Kidney epithelial cell (primary cell): ENCODE results near the gene KIRREL1. TPM values are rescaled to one million over a fixed set of nuclear protein-coding genes. Genes with fewer than 3 reads are reported as not detected.

Source experiments
- DNase-seq: peaks from one replicate; pipeline ENCODE4 v3.0.0-alpha.2; 2010; ENCODE audit warnings: low read depth
- H3K27me3 ChIP-seq: 2 replicates; pipeline ENCODE4 v1.6.0; 2011; ENCODE audit warnings: low read length; ENCODE audit not compliant: control insufficient read depth, insufficient read depth
- H3K36me3 ChIP-seq: 2 replicates; pipeline ENCODE4 v1.5.1; 2011; ENCODE audit warnings: low read length; ENCODE audit not compliant: control insufficient read depth, insufficient read depth
- H3K4me3 ChIP-seq: 2 replicates; pipeline ENCODE4 v1.5.1; 2011; ENCODE audit warnings: low read depth, mild to moderate bottlenecking, control low read depth, low read length
- CTCF ChIP-seq: IDR thresholded peaks from 2 replicates; pipeline ENCODE4 v1.5.1; 2011; ENCODE audit warnings: mild to moderate bottlenecking, moderate library complexity, low read length, control low read depth, inconsistent platforms; ENCODE audit not compliant: insufficient read depth, poor library complexity, severe bottlenecking
- total RNA-seq: library from RNA; depleted of rRNA; stranded (reverse); fragments of >200 nt; gene quantifications from 2 replicates; pipeline ENCODE4 v1.2.3, GENCODE V29; 2015

The KIRREL1 gene
- total RNA-seq, 1 donor from 2014 or later: 119 TPM

GRCh38 chr1:158056498-158056897, 63.1 kb downstream of the KIRREL1 start:
- no peaks in the 10 kb centered on the region for H3K36me3 ChIP-seq
- H3K4me3 ChIP-seq: no peak overlapping the region
- no peak for TF ChIP-seq CTCF
- no peaks in the 10 kb centered on the region for H3K27me3 ChIP-seq
- DNase-seq: no peak

- no peaks in the 10 kb centered on the region for H3K36me3 ChIP-seq
- H3K27me3 ChIP-seq: no peaks in the 10 kb centered on the region
- no peak for DNase-seq
- no peak overlapping the region for H3K4me3 ChIP-seq
- no peak for TF ChIP-seq CTCF
These were observed 65.0 kb downstream of the KIRREL1 start for GRCh38 chr1:158058237-158058985.

GRCh38 chr1:158059984-158060383, 66.5 kb downstream of the KIRREL1 start:
- Histone ChIP-seq H3K36me3 (no peaks in the 10 kb centered on the region), H3K27me3 (no peaks in the 10 kb centered on the region), H3K4me3 (no peak overlapping the region)
- TF ChIP-seq CTCF: no peak
- DNase-seq: no peak

- H3K27me3 ChIP-seq: no peaks in the 10 kb centered on the region
- no peak overlapping the region for H3K4me3 ChIP-seq
- TF ChIP-seq CTCF: no peak
- no peak for DNase-seq
- H3K36me3 ChIP-seq: peaks cover 2% of the 10 kb centered on the region
These were observed 68.7 kb downstream of the KIRREL1 start for GRCh38 chr1:158062174-158062573.

- no peaks in the 10 kb centered on the region for H3K27me3 ChIP-seq
- no peak for DNase-seq
- H3K36me3 ChIP-seq: peaks cover 2% of the 10 kb centered on the region
- TF ChIP-seq CTCF: no peak
- no peak overlapping the region for H3K4me3 ChIP-seq
These were observed 74.2 kb downstream of the KIRREL1 start for GRCh38 chr1:158067662-158068061.

GRCh38 chr1:158068918-158069317, 75.5 kb downstream of the KIRREL1 start:
- Histone ChIP-seq H3K27me3 (no peaks in the 10 kb centered on the region), H3K4me3 (no peak overlapping the region), H3K36me3 (peaks cover 2% of the 10 kb centered on the region)
- DNase-seq: no peak
- TF ChIP-seq CTCF: no peak
